NCI-H2029 treated with DMSO at 0.1 percent for 48 hours (cell line): ENCODE measurements around the gene CYTL1.
"Not testable (repeated sequence)": the region's sequence is repeated elsewhere in the genome, so short reads cannot be mapped to it uniquely, and the experiment has no call there.

ENCODE experiments used
- DNase-seq: peaks from one replicate; lab custom pipeline; 2025; lab: John Stamatoyannopoulos, UW

CYTL1 gene

DNA sequence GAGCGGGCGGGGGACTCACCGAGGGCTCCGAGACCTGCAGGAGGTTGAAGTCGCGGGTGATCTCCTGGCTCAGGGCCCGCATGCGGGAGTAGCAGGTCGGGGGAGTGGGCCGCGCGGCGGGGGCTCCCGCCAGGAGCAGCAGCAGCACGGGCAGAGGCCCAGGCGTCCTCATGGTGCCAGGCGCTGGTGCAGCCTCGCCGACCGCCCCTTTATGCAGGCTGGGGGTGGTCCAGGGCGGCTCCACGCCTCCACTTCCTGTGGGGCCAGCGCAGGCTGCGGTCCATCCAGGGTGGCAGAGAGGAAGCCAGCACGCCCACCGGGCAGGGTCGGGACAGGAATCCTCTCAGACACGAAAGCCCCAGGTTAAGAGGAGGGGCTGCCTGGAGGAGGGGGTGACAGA is at the start of gene CYTL1:
Gene CYTL1 (minus strand): TSS at position 185 of the 400 bp plus-strand sequence. CDS start 13 bp downstream, at position 172.
- no peak for DNase-seq

- no peak for DNase-seq
These were observed 48.6 kb upstream of the CYTL1 start for GRCh38 chr4:5067908-5068307.

GRCh38 chr4:5066968-5067367 is 47.7 kb upstream of the CYTL1 start:
- not testable (repeated sequence) for DNase-seq

DNA sequence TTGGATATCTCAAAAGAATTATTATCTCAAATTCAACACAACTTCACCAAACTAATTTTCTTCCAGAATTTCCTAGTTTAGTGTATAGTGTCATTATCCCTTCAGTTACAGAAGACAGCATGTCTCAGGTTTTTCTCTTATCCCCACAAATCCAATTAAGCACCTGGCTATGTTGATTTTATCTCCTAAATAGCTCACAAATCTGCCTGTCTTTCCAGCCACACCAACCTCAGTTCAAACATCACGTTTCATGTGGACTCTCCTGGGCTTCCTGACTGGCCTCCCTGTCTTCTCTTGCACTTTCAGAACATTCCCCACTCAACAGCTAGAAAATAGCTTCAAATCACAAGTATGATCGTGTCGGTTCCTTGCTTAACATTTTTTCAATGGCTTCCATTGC is 46.8 kb upstream of the CYTL1 start:
- no peak for DNase-seq

GRCh38 chr4:5055411-5055810 is 36.2 kb upstream of the CYTL1 start:
- DNase-seq, result no peak

DNA sequence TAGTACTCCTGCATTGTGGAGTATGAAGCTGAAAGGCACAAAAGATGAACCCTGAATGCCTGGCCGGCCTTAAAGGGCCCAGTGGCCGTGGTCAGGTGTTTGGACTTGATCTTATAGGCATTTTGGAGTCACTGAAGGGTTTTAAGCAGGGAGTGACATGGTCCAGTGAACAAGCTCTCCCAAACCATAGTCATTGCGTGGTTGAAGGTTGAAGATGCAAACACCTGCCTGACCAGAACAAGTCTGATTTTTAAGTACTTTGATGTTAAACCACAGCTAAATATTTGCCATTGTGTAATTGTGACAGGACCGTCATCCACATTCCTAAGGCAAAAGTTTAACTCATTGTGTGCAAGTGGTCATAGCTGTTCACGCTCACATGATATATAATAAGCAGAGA is 35.3 kb upstream of the CYTL1 start:
- DNase-seq, result no peak

DNA sequence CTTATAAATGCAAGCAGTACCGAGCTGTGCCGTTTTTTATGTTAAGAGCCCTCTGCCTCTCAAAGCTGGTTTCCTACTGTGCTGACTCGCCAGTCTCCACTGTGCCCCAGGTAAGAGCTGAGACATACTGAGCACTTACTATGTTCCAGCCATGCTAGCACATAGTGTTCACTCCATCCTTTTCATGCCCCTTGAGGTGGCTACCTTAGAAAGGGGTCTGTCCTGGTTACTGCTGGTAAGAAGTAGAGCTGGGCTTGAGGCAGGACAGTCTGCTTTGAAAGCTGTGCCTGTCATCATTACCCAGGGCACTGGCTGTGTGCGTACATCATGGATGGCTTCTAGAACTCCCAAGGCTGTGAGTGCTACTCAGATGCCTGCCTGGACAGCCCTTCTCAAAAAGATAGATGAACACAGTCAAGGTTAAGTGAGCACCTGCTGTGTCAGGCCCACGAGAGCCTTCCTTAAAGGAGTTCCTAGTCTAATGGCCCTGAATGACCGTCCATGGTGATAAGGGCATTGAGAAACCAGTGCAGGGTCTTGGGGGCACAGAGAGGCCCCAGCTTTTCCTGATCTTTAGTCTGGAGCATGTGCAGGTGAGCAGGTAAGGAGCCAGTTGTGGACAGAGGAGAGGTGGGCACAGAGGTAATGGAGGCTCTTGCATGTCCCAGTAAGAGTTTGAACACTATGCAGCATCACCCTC is 33.6 kb upstream of the CYTL1 start:
- no peak for DNase-seq

DNA sequence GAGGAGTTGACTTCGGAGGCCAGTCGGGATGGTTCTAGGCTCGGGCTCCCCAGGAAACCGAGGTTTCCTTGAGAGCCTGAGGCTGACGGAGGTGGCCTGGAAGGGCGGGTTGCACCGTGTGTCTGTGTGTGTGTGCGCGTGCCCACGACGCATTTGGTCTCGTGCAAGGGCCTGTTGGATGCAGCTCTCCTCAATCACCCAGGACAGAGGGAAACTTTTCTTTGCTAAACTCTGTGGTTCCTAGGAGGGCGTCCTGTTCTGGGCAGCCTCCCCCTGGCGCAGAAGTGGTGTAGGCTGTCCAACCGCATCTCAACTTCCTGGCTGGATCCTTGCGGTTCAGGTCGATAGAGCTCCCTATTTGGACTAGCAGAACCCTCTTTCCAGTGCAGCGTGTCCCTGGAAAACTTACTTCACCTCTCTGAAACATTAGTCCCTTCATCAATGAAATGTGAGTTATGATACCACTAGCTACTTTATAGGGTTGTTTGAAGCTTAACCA is 33.0 kb upstream of the CYTL1 start:
- DNase-seq, result no peak

- DNase-seq, result no peak
These were observed 32.3 kb upstream of the CYTL1 start, which contains the start of gene STK32B for GRCh38 chr4:5051278-5052203. STK32B (plus strand) TSS chr4:5051480.

DNA sequence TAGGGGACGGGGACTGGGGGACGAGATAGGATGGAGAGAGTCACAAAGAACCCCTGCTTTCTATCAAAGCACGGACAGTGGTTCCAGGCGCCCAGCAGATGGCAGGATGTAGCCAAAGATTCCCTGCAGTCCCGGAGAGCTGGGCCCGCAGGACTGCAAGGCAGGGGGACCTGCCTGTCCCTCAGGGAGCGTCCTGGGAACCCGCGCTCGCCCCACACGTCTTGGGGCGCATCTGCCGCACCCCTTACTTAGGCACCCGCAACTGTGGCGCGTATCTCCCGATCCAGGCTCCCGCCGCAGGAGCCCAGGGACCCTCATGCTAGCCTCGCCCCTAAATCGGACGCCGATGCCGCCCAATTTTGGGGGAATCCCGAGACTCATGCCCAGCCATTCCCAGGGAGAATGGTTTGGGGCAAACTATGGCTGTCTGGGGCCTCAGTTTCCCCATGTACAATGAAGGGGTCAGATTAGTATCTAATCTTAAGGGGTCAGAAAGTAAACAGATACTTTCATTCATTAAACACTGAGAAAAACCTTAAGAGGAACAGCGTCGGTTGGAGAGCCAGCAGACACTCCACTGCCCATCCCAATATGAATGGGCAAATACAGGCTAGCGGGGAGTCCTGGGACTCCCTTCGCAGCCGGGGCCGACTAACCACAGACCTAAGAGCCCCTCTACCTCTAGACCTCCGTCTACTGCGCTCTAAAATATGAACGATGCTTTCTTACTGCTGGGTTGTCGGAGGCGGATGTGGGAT is 31.4 kb upstream of the CYTL1 start:
- peak; percentile 10 for DNase-seq

- no peak for DNase-seq
These were observed 29.5 kb upstream of the CYTL1 start for GRCh38 chr4:5048721-5049120.

DNA sequence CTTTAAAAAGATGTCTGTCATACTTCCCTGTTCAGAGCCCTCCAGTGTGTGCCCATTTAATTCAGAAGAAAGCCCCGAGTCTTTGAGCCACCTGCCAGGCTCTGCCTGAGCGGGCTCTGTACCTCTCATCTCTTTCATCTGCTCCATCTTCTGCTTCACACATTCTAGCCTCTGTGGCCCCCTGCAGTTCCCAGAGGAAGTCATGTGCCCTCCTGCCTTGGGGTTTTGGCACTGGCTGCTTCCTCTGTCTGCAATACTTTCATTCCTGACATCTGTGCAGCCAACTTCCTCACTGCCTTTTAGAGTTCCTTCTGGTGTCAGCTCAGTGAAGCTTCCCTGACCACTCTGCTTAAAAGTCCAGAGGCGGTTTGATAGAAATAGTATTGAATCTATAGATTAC is 25.8 kb upstream of the CYTL1 start:
- DNase-seq, result no peak

DNA sequence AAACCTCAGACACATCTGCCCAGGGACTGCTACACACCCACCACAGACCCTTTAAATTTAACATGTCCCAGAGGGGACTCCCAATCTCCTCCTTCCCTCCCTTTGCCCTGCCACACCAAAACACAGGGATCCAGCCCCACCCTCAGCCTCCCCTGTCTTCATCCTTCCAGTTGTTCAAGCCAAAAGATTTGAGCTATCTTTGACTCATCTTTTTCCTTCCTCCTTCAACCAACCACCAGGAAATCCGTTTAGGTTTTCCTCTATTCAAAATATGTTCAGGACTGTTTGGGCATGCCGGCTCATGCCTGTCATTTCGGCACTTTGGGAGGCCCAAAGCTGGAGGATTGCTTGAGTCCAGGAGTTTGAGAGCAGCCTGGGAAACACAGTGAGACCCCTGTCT is 25.1 kb upstream of the CYTL1 start:
- no peak for DNase-seq

DNA sequence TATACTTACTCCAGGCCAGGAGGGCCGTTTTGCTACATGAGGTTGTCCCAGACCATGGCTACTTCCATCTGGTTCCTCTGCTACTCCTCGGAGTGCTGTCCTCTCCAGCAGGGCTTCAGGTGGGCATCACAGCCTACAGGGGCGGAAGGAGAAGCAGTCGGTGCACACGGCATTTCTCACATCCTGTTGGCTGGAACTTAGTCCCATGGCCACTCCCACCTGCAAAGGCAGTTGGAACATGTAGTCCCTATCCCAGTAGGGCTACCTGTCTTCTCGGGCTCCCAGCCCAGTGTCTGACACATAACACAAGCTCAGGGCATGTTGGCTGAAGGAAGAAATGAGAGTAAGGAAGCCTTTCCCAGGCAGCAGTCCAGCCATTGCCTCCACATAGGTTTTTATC is 24.3 kb upstream of the CYTL1 start:
- no peak for DNase-seq

- DNase-seq, result no peak
These were observed 22.4 kb upstream of the CYTL1 start for GRCh38 chr4:5041699-5042098.

DNA sequence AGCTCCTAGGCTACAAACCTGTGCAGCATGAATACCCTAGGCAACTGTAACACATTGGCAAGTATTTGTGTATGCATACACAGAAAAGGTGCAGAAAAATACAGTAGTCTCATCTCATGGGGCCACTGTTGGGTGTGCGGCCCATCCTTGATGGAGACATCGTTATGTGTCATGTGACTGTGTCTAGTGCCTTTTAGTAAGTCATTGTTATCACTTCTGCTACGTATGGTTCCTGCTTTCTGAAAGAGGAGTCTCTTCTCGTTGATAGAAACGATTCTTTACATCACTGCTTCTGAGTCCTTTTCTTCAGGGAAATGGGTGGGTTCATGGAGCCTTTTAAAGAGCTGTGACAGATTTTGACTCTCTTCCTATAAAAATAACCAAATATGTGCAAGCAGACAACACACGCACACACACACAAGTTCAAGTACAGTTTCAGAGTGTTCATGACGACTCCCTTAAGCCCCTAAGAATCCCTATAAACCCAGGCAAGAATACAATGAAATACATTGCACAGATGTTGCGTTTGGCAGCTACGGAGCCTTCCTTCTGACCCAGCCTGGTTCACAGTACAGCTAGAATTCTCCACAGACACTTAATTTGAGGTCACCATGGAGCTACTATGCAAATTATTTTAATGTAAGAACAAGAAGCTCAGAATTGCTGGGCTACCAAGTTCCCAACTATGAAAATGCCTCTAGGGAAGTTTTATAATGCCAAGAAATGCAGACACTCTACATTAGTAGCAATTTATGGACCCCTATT is 21.8 kb upstream of the CYTL1 start:
- DNase-seq, result no peak

GRCh38 chr4:5039800-5040199 is 20.5 kb upstream of the CYTL1 start:
- DNase-seq, result no peak

DNA sequence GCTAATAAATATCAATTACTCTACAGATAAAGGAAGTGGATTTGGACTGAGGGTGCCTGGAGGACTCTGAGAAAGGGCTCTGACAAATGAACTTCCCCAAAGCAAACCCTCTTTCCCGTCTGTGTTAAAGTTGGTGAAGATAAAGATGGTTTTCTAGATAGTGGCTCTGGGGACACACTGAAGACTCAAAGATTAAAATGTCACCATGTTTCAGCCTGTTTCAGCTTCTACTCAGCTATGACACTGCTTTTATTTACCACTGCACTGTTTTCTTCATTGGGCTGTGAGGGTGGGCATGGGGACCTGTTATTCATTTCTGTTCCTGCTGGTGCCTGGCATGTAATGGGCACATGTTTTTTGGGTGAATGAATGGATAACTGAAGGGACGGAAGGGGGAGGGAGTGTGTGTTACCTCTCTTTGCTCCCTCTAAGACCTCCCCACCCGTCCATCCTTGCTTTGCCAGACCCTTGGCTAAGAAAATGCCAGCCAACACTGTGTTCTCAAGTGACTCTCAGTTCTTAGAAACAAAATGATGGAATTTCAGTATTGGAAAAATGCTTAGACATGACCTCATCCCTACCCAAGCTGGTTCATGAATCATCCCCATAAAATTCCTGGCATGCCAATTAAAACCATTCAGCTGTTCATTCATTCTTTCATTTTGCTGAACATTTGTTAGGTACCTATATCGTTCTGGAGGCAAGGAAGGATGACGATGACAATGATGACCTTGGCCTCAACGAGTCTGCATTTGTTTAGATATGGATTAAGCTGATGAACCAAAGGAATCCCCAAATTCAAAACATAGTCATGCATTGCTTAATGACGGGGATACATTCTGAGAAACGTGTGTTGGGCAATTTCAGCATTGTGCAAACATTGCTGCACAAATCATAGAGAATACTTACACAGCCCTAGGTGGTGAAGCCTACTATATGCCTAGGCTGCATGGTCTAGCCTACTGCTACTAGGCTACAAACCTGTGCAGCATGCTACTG is 18.6 kb upstream of the CYTL1 start:
- DNase-seq, result no peak

GRCh38 chr4:5036239-5036638 is 17.0 kb upstream of the CYTL1 start:
- no peak for DNase-seq

DNA sequence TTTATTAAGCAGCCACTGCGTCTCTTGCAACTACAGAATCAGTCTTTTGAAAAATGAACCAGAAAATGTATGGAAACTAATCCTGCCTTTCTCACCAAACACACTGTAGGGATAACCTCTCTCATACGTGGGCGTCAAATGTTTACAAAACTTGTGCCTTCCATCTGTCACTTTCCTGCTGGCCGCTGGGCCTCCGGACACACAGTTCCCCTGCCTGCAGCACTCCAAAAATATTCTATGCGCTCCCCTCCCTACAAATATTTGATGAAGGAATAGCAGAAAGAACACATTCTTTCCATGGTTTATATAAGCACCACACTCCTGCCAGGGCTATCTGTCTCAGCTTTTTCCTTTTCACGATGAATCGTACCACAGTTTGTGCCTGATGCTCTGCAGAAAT is 14.9 kb upstream of the CYTL1 start:
- no peak for DNase-seq
